HG03060 (cell line): ENCODE data around the gene GOLGA6L7.
"Not testable (repeated sequence)": the region's sequence is repeated elsewhere in the genome, so short reads cannot be mapped to it uniquely, and the experiment has no call there.

Experiments used
- ATAC-seq: cut with Tn5 transposase; IDR thresholded peaks from one replicate; pipeline ENCODE4 v1.9.1; 2021; ENCODE audit warnings: low read depth, moderate number of reproducible peaks; ENCODE audit not compliant: unreplicated experiment

GOLGA6L7 gene

GRCh38 chr15:28848521-28848920 is at the start of gene GOLGA6L7:
Gene GOLGA6L7, minus strand, starts transcription at chr15:28848644. Its CDS starts 95 bp downstream, at chr15:28848549.
- ATAC-seq = not testable (repeated sequence)

- ATAC-seq = no peak
Observed at GRCh38 chr15:28897861-28898585, 49.6 kb upstream of the GOLGA6L7 start.

GRCh38 chr15:28896951-28897350 is 48.5 kb upstream of the GOLGA6L7 start:
- ATAC-seq = no peak

GRCh38 chr15:28895566-28895965 is 47.1 kb upstream of the GOLGA6L7 start:
- ATAC-seq = no peak

GRCh38 chr15:28895146-28895545 is 46.7 kb upstream of the GOLGA6L7 start:
- no peak for ATAC-seq

GRCh38 chr15:28894631-28895030 is 46.2 kb upstream of the GOLGA6L7 start:
- ATAC-seq = no peak

- ATAC-seq = no peak
Observed at GRCh38 chr15:28892789-28893610, 44.6 kb upstream of the GOLGA6L7 start.

GRCh38 chr15:28891588-28891987 is 43.1 kb upstream of the GOLGA6L7 start:
- no peak for ATAC-seq

- ATAC-seq = no peak
Observed at GRCh38 chr15:28890711-28891495, 42.5 kb upstream of the GOLGA6L7 start.

- not testable (repeated sequence) for ATAC-seq
Observed at GRCh38 chr15:28890291-28890690, 41.8 kb upstream of the GOLGA6L7 start.

GRCh38 chr15:28889871-28890270 is 41.4 kb upstream of the GOLGA6L7 start:
- not testable (repeated sequence) for ATAC-seq

- ATAC-seq = no peak
Observed at GRCh38 chr15:28889346-28889745, 40.9 kb upstream of the GOLGA6L7 start.

- ATAC-seq = no peak
Observed at GRCh38 chr15:28888900-28889299, 40.5 kb upstream of the GOLGA6L7 start.

GRCh38 chr15:28888302-28888894 is 40.0 kb upstream of the GOLGA6L7 start:
- ATAC-seq = no peak

- no peak for ATAC-seq
Observed at GRCh38 chr15:28887339-28888174, 39.1 kb upstream of the GOLGA6L7 start.

- no peak for ATAC-seq
Observed at GRCh38 chr15:28886431-28887338, 38.2 kb upstream of the GOLGA6L7 start.

- no peak for ATAC-seq
Observed at GRCh38 chr15:28885630-28886430, 37.4 kb upstream of the GOLGA6L7 start, which contains the start of gene APBA2. Gene APBA2, plus strand, starts transcription at chr15:28885974. Its CDS starts 167,911 bp downstream, at chr15:29053885.
